A549 treated with Hydrocortisone at 1 μM for 4 hours (cell line): Measurements from ENCODE around the gene HOXA4. TPM values are rescaled to one million over a fixed set of nuclear protein-coding genes. Genes with fewer than 3 reads are reported as not detected.

Source experiments
- total RNA-seq: library from RNA; stranded (reverse); fragments of 200-300 nt; extraction: Qiagen RNA extraction; gene quantifications from 5 replicates; pipeline ENCODE4 v1.2.3, GENCODE V29; 2022

The HOXA4 gene
- 1.4 to 2.3 TPM (median 1.7 TPM) in 5 replicates for total RNA-seq

GRCh38 chr7:27130540-27131389 lies at the start of gene HOXA4:
TSS of gene HOXA4 (minus strand) at chr7:27130757. CDS start at chr7:27130733, 24 bp downstream.

DNA sequence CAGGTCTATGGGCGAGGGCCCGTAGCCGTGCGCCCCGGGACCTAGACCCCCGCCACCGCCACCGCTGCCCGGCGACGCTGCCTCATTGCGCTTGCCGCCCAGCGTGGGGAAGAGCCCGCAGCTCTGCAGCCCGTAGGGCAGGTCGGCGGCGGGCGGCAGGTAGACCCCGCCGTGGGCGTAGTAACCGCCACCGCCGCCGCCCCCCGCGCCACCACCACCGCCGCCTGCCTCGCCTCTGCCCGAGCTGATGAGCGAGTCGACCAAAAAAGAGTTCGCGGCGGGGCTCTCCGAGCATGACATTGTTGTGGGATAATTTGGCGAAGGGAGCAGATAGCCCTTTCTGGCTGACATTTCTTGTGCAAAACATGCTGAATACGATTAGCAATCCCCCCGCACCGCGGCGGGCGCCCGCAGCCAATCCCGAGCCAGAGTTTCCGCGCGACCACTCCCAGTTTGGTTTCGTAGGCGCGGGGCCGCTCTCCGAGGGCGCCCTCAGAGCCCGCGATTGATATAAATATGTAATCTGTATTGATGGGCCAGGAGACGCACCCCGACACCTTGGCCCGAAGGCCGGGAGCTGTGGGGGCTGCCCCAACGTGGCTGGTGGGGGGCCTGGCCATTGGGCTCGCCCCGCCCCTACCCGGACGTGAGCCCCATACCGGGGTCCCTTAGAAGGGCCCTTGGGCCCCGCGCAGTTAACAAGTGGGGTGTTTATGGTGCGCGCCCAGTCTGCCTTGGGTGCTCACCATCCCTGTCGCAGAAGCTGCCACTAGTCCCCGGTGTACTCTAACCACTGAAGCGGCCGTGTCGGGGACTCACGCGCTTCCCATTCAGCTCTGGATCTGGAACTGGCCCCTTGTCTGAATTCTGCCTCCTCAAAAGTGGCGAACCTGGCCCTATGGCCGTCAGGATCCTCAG lies 43.7 kb upstream of the HOXA4 start, which contains the start of gene HOXA10:
Gene HOXA10 (minus strand): TSS at position 365 of the 918 bp plus-strand sequence. CDS start 14 bp downstream, at position 351.

DNA sequence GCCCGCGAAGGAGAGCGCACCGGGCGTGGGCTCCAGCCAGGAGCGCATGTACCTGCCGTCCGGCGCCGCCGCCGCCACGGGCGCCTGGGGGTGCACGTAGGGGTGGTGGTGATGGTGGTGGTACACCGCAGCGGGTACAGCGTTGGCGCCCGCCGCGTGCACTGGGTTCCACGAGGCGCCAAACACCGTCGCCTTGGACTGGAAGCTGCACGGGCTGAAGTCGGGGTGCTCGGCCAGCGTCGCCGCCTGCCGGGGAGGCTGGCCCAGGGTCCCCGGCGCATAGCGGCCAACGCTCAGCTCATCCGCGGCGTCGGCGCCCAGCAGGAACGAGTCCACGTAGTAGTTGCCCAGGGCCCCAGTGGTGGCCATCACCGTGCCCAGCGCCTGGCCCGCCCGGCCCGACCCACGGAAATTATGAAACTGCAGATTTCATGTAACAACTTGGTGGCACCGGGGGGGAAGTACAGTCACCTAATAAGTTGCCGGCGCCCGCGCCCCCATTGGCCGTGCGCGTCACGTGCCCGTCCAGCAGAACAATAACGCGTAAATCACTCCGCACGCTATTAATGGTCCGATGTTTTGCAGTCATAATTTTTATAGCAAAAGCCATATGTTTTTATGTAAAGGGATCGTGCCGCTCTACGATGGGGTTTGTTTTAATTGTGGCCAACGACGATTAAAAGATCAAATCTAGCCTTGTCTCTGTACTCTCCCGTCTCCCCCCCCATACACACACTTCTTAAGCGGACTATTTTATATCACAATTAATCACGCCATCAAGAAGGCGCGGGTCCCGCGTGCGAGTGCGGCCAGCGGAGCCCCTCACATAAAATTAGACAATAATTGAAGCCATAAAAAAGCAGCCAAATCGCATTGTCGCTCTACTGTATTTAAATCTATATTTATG lies 34.8 kb upstream of the HOXA4 start, which contains the start of gene HOXA9:
Gene HOXA9 (minus strand): TSS at position 449 of the 907 bp plus-strand sequence. CDS start 80 bp downstream, at position 369.

GRCh38 chr7:27156508-27156898 lies 25.9 kb upstream of the HOXA4 start, which contains the start of gene HOXA7:
TSS of gene HOXA7 (minus strand) at chr7:27156675. CDS start at chr7:27156545, 130 bp downstream.

GRCh38 chr7:27151931-27152815 lies 21.6 kb upstream of the HOXA4 start, which contains the start of gene HOXA3:
TSS of gene HOXA3 (minus strand) at chr7:27152583. CDS start at chr7:27110640, 41,943 bp downstream.

GRCh38 chr7:27147199-27148030 lies 16.9 kb upstream of the HOXA4 start, which contains the start of gene HOXA6:
TSS of gene HOXA6 (minus strand) at chr7:27147774. CDS start at chr7:27147749, 25 bp downstream.

DNA sequence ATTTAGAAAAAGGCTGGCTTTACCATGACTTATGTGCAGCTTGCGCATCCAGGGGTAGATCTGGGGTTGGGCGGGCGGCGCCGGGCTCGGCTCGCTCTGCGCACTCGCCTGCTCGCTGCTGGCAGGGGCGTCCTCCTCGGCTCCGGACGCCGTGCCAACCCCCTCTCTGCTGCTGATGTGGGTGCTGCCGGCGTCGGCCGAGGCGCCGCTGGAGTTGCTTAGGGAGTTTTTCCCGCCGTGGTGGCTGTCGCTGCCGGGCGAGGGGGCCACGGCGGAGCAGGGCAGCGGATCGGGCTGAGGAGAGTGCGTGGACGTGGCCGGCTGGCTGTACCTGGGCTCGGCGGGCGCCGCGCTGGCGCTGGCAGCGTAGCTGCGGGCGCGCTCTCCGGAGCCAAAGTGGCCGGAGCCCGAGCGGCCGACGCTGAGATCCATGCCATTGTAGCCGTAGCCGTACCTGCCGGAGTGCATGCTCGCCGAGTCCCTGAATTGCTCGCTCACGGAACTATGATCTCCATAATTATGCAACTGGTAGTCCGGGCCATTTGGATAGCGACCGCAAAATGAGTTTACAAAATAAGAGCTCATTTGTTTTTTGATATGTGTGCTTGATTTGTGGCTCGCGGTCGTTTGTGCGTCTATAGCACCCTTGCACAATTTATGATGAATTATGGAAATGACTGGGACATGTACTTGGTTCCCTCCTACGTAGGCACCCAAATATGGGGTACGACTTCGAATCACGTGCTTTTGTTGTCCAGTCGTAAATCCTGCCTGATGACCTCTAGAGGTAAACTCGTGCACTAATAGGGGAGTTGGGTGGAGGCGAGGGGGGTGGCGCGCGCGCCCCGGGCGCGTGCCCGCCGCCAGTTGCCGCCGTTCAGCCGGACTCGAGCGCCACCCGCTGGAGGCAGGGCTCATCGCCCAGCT lies 12.7 kb upstream of the HOXA4 start, which contains the start of gene HOXA5:
Gene HOXA5 (minus strand): TSS at position 659 of the 927 bp plus-strand sequence. CDS start 74 bp downstream, at position 585.

GRCh38 chr7:27102581-27103442 lies 27.7 kb downstream of the HOXA4 start, which contains the start of gene HOXA2:
TSS of gene HOXA2 (minus strand) at chr7:27102683. CDS start at chr7:27102500, 183 bp downstream.

GRCh38 chr7:27095897-27096767 lies 34.4 kb downstream of the HOXA4 start, which contains the start of gene HOXA1:
TSS of gene HOXA1 (minus strand) at chr7:27096000. CDS start at chr7:27095912, 88 bp downstream.

Other genes starting within 250 kb of the HOXA4 start
- 2.4 to 3.6 TPM (median 3.3 TPM) in 5 replicates for gene HOXA1, start 34.8 kb downstream of the HOXA4 start, total RNA-seq
- gene HOXA2, start 28.1 kb downstream of the HOXA4 start, total RNA-seq = 0.53 to 0.81 TPM (median 0.69 TPM) in 5 replicates
- gene HOXA5, start 12.9 kb upstream of the HOXA4 start, total RNA-seq = 4.1 to 5.9 TPM (median 4.2 TPM) in 5 replicates
- gene HOXA6, start 17.0 kb upstream of the HOXA4 start, total RNA-seq = 1.1 to 1.6 TPM (median 1.3 TPM) in 5 replicates
- 3.7 to 6.1 TPM (median 5.6 TPM) in 5 replicates for gene HOXA3, start 21.8 kb upstream of the HOXA4 start, total RNA-seq
- gene HOXA7, start 25.9 kb upstream of the HOXA4 start, total RNA-seq = 4.2 to 5.2 TPM (median 4.8 TPM) in 5 replicates
- 0.32 to 0.67 TPM (median 0.54 TPM) in 5 replicates for gene HOXA9, start 34.8 kb upstream of the HOXA4 start, total RNA-seq
- 5.4 to 7.8 TPM (median 6.3 TPM) in 5 replicates for gene HOXA10, start 43.6 kb upstream of the HOXA4 start, total RNA-seq
- gene HOXA11, start 54.5 kb upstream of the HOXA4 start, total RNA-seq = 0.58 to 0.68 TPM (median 0.63 TPM) in 5 replicates
- 2.0 to 2.7 TPM (median 2.2 TPM) in 5 replicates for gene HOXA13, start 69.3 kb upstream of the HOXA4 start, total RNA-seq
- 0.07 to 0.22 TPM (median 0.13 TPM) in 5 replicates for gene EVX1, start 112.0 kb upstream of the HOXA4 start, total RNA-seq